GM03348 (cell line): ENCODE data around the gene NPC1L1.
"Not testable (repeated sequence)": the region's sequence is repeated elsewhere in the genome, so short reads cannot be mapped to it uniquely, and the experiment has no call there.

Experiments used
- DNase-seq: peaks from one replicate; pipeline ENCODE4 v3.0.0; 2012; ENCODE audit warnings: low spot score

The NPC1L1 gene

DNA sequence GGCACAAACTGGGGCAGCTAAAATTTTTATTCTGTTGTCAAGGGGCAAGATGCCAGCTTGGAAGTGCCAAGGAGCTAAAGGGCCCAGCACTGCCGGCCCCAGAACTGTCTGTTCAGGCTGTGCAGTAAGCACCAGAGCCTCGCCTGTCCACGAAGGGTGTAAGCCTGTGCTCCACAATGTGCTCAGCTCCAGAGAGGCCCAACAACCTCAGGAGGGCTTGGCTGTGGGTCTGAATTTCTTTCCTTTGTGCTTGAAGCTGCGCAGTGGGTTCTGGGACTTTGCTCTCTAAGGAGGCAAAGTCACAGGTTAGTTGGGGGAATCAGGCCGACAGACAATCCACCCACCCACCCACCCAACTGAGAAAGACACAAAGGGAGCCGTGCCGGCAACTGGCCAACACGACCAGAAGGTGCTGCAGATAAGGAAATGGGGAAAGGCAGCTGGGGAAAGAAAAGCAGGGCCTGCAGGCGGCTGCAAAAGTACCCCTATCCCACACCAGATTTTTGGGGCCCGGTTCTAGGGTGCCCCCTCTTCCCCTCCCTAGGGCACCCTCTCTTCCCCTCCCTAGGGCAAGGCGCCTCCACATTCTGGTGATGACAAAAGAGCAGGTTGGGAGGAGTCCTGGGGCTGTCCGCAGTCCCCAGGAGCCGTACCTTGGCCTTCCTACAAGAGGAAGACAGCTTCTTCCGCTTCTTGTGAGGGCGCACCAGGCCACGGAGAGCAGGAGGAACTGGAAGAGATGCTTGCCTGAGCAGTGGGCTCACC, 24.8 kb upstream of the NPC1L1 start:
- no peak for DNase-seq

DNA sequence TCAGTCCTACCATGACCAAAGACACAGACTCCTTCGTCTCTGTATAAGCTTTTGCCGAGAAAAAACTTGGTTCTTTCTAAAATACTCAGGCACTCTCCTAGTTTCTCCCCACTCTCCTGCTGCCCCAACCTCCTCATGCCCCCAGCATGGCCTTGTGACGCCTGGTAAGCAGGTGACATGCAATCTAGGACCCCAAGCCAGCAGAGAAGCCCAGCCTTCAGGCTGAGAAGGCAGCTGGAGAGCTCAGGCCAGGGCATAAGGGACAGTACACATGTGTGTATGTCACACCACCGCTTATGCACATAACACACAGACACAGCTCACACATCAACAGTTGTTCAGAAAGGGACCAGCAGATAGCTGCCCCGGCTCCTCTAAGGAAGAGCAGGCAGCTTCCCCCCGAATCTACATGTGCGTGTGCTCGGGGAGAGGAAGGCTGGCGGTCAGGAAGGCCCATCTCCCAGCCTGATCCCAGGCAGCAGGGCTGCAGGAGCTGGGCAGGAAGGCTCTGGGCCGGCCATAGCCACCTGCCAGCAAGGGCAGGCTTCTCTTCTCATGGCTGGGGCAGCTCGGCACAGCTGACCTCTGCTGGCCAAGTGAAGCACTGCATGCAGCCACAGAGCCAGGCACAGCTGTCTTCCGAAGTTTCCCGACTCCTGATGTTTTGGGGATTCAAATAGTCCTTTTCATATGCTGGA, 24.1 kb upstream of the NPC1L1 start:
- peak; percentile 86 for DNase-seq

DNA sequence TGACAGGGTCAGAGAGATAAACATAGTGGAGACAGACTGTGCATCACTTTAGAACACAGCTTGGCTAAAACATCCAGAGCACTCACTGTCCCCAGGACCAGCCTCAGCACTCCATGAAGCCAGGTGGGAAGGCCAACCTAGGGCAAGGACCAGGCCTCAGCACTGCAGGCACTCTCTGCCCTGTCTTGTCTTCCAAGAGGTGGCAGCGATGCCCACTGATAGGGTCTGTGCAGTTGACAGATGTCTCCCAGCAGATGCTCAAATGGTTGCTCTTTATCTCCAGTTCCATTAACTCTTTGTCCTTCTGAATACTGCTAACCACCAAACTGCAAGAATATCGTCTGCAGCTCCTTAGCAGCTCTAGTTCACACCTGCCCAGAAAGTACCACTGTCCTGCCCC, 23.5 kb upstream of the NPC1L1 start:
- no peak for DNase-seq

DNA sequence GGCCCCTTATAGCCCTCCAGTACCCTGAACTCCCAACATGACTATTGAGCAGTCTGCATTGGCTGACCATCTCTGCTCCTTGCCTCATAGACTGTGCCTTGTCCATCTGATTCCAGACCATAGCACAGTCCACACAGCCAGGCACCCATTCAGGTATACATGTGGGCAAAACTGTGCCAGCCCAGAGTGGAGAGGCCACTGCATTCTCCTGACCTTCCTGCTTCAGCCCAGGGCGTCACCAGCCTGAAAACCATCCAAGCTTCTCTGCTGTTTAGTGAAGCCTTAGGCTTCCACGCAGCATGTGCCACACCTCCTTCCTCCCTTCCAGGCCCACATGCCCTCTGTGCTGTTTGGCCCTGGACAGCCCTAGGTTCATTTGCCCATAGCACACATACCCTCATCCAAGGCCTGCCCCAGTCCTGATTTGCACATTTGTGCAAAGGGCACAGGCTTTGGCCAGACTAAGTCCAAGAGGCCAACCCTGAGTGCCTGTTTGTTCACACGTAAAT, 22.1 kb upstream of the NPC1L1 start:
- no peak for DNase-seq

DNA sequence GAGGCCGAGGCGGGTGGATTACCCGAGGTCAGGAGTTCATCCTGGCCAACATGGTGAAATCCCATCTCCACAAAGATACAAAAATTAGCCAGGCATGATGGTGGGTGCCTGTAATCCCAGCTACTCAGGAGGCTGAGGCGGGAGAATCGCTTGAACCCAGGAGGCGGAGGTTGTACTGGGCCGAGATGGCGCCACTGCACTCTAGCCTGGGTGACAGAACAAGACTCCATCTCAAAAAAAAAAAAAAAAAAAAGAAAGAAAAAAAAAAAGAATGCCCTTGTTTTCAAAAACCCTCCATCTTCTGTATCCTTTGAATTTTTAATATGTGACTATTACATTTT, 21.5 kb upstream of the NPC1L1 start:
- DNase-seq, result not testable (repeated sequence)

DNA sequence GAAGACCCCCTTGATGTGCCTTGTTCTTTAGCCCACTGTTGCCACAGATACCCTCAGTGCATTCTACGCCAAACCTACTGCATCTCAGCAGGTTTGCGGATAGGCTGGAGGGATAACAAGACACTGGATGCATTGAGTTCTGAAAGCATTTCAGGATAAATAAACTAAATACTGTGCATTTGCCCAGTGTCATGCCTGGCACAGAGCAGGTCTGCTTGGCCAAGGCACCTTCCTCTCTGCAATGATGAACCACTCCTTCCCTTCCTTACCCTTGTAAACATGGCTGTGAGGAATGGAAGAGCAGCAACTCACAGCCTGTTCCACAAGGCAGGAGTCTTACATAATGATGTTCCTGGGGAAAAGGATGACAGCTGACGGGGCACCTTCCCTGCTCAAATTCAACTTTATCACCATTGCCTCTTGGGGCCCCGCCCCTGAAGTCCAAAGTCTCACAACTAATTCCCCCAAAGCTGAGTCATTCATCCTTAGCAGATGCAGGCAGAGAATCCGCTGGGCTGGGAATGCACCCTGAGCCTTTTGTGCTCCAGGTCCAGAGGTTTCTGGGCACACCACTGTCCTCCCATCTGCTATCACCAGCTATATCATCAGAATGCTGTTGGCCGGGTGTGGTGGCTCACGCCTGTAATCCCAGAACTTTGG, 21.0 kb upstream of the NPC1L1 start:
- DNase-seq, result peak; percentile 73

DNA sequence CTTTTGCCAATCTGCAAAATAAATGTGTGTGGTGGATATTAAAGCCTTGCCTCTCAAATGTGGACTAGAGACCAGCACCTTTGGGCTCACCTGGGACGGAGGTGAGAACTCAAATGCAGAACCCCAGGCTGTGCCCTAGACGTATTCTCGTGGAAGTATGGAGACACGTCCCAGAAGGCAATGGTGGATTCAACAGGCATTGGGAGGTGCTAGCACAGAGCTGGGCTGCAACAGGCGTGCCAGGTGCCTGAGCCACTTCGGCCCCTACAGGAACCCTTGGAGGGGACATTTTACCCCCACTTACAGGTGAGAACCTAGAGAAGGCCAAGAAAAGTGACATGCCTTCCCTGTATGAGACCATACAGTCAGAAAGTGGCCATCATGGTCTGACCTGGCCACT, 20.4 kb upstream of the NPC1L1 start:
- no peak for DNase-seq

DNA sequence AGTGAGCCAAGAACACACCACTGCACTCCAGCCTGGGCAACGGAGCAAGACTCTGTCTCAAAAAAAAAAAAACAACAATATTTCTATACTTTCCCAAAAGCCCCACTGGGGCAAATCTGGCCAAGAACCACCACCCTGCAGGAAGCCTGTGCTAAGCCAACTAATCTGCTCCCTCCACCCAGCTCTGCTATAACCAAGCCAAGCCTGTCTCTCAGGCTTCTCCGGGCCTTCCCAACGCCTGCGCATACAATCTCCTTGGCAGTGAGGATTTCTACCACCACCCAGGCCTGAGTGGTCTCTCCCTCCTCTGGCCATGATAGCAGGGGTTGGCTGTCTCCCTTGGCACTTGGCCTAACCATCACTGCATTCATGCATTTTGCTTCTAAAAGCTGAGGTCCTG, 18.4 kb upstream of the NPC1L1 start:
- no peak for DNase-seq

DNA sequence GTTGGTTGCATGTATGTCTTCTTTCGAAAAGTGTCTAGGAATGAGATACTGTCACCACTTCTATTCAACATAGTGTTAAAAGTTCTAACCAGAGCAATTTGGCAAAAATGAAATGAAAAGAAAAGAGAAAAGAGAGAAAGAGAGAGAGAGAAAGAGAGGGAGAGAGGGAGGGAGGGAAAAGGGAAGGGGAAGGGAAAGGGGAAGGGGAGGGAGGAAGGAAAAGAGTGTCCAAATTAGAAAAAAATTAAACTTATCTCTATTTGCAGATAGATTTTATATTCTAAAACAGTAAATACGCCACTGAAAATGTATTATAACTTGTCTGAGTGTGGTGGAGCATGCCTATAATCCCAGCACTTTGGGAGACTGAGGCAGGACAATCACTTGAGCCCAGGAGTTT, 16.4 kb upstream of the NPC1L1 start:
- DNase-seq, result no peak

DNA sequence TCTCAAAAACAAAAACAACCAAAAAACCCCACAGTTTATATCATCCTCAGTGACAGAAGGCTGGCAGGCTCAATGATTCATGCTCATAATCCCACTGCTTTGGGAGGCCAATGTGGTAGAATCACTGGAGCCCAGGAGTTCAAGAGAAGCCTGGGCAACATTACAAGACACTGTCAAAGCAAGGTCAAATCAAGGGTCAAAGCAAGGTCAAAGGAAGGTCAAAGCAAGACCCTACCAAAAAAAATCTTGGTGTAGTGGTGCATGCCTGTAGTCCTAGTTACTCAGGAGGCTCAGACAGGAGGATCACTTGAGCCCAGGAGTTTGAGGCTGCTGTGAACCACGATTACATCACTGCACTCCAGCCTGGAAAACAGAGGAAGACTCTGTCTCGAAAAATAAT, 14.2 kb upstream of the NPC1L1 start:
- DNase-seq, result no peak

DNA sequence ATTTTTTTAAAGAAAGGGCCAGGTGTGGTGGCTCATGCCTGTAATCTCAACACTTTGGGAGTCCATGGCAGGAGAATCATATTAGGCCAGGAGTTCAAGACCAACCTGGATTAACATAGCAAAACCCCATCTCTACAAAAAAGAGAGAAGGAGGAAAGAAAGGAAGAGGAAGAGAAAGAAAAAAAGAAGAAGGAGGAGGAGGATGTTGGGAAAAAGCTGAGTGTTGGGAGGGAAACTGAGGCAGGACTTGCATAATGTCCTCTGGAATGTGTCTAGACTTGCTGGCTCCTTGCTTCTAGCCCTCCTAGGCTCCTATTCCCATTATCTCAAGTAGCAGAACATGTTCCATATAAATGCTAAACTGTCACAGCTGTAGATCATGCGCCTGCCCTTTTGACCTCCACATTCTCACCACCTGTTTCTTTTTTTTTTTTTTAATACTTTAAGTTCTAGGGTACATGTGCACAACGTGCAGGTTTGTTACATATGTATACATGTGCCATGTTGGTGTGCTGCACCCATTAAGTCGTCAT, 11.4 kb upstream of the NPC1L1 start:
- DNase-seq, result not testable (repeated sequence)

DNA sequence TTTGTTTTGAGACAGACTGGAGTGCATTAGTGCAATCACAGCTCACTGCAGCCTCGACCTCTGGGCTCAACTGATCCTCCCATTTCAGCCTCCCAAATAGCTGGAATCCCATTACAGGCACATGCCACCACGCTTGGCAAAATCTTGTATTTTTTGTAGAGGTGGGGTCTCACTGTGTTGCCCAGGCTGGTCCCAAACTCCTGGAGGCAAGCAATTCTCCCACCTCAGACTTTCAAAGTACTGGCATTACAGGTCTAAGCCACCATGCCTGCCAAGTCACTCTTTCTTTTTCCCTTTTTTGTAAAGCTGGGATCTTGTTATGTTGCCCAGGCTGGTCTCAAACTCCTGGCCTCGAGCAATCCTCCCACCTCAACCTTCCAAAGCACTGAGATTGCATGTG, 8.3 kb upstream of the NPC1L1 start:
- no peak for DNase-seq

DNA sequence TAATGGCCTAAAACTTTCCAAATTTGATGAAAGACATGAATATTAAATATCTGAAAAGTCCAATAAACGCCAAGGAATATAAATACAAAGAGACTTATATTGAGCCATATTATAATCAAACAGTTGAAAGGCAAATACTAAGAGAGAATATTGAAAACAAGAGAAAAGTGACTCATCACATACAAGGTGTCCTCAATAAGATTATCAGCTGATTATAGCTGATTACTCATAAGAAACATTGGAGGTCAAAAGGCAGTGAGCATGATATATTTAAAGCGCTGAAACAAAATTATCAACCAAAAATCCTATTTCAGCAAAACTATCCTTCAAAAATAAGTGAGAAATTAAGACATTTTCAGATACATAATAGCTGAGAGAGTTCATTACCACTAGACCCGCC, 7.8 kb upstream of the NPC1L1 start:
- no peak for DNase-seq

DNA sequence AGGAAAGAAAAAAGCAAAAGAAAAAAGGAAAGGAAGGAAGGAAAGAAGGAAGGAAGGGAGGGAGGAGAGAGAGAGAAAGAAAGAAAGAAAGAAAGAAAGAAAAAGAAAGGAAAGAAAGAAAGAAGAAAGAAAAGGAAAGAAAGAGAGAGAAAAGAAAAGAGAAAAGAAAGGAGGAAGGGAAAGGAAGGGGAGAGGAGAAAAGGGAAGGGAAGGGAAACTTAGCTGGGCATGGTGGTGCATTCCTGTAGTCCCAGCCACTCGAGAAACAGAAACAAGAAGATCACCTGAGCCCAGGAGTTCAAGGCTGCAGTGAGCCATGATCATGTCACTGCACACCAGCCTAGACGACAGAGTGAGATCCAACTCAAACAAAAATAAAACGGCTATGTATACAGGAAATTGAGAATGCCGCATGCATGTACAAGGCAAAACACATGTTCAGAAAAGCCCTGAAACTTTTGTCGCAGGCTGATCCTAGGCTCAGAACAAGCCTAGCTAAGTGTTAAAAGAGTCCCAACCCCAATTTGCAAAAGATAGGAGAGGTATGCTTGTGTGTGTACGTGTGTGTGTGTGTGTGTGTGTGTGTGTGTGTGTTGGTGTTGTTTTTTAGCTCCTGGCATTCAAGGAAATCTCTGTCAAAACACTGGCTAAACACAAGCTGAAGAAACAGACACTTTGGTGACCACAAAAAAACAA, 6.6 kb upstream of the NPC1L1 start:
- DNase-seq, result no peak

DNA sequence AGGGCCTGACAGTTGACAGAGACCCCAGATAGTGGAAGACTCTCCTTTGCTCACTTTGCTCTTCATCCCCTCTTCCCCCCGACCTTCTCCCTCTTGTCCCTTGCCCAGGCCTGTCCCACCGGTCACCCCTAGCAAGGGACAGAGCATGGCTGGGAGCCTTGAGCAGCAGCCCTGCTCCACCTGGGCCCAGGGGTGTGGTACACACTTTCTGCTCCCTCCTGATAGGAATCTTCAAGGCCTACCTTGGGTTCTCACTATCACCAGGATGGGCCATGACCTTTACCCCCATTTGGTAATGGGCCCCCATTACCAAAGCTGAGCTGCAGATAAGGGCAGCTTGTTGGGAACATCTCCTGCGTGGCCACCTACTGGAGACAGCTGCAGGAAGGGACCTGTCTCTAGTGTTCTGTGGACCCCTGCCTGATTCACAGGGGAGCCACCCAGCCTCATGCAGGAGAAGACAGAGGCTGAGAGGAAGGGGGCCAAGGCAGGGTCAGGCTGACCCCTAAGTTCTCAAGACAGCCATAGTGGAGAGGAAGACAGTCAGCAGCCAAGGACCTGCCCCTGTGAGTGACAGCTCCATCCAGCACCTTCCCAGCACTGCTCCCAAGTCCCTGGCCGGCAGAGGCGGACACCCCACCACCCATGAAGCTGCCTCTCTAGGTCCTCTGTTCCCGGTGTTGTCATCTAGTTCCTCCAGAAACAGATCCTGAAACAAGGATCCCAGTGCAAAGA, 913 bp upstream of the NPC1L1 start:
- DNase-seq, result peak; percentile 4

DNA sequence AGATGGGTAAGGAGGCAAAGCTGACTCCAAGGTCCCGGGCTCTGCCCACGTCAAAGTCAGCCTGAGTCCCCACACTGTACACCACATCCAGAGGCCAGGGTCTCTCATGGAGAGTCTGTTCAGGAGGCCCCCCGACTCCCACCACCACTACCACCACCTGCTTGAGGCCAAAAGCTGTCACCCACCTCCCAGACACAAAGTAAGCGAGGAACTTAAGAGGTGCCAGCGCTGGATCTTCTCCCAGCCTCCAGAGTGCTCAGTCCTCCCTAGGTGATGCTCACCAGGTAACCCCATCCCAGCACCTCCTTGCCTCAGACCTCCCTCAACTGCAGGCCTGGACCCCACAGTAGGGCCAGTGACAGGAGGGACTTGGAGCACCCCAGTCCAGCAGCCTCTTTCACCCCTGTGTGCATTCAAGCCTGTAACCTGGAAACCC, 520 bp downstream of the NPC1L1 start:
- DNase-seq, result no peak

DNA sequence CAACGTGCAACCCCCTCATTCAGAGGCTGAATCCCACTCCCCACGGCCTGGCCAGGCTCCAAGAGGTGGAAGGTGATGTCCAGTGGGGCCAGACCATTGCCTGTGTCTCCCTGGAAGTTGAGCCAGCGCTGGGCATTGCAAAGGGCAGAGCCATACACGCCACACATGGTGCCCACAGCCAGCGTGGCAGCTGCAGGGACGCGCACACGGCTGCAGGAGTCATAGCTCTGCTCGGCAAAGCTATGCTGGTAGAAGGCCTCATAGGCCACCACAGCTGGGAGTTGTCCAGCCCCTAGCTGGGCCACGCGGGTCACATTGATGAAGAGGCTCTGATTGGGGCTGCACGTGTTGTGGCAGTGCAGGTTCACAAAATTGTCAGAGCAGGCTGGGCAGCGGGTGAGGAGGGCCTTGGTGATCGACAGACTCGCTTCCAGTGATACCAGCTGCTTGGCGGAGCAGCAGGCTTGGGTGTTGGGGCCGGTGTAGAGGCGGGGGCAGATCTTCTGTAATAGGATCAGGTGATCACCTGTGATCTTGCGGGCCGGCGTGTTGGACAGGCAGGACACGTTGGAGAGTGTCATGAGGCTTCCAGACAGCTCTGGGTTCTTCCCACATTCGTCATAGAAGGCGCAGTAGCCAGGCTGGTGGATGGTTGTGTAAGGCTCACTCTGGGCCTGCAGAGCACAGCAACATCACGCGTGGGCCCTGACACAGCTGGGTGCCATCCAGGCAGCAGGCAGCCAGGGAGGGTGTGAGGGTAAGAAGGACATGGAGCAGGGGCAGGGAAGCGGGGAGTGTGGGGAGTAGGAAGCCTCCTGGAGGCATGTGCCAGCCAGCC, 1.2 kb downstream of the NPC1L1 start:
- peak; percentile 7 for DNase-seq

DNA sequence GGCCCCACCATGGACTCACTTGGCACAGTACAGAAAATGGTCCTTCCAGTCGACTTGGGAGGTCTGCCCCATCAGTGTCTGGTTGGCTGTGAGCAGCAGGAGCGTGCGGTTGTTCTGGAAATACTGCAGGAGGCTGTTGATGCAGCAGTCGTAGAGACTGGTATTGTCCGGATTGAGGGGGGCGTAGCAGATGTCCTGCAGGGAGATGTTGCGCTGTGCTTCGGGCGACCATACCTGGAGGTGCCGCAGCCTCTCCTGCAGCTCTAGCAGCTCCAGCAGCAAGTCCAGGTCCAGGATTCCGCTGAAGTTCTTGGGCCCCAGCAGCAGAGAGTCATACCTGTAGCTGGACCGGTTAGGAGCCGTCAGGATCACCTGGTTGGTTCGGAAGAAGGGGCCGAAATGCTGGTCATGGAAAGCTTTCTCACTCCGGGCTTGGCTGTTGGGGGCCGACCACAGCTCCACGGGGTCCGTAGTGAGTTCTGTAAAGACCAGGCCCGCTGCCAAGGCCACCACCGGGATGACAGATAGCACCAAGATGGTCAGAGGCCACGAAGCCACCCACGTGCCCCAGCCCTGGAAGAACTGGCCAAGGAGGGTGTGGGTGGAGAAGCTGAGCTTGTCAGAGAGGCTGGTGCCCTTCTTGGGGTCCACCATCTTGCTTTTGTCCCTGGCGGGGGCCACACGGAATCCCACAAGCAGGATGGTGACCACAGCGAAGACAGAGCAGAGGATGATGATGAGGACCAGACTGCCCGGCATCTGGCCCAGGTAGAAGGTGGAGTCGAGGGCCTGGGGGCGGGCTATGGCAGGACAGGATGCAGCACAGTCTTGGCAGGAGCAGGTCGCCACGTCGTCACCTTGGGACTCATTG, 2.1 kb downstream of the NPC1L1 start:
- DNase-seq, result peak; percentile 3

DNA sequence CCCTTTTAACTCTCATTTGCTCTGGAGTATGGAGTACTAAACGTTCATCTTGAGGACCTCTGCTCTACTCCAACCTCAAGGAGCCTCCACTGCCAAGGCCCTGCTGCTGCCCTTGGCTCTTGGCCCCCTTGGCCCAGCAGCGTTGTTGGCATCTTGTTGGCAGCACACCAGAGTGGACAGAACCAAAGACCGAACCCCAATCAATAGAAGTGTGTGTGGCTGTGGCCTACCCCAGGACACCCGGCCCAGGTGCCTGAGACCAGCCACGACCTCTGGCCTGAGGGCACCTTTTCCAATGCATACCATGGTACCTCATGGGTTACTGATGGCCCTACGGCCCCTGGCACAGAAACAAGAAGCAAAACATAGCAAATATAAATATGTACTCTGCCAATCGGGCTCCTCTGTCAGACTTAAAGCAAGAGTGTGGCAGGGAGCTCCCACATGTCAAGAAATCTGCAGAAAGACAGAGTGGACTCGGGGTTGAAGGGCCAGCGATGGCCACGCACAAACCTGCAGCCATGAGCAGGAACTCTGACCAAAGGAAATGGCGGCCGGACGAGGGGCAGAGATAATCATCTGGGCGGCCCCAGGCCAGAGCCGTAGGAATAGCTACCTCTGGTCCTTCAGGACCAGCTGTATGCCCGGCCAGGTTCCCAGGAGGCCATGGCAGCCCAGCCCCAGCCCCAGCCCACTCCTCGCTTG, 2.9 kb downstream of the NPC1L1 start:
- peak; percentile 4 for DNase-seq
